GM21423 (cell line): ENCODE results near the gene KCNMA1.

ENCODE experiments used
- ATAC-seq: cut with Tn5 transposase; IDR thresholded peaks from one replicate; pipeline ENCODE4 v1.9.1; 2021; ENCODE audit warnings: mild to moderate bottlenecking, moderate library complexity; ENCODE audit not compliant: unreplicated experiment

KCNMA1 gene

DNA sequence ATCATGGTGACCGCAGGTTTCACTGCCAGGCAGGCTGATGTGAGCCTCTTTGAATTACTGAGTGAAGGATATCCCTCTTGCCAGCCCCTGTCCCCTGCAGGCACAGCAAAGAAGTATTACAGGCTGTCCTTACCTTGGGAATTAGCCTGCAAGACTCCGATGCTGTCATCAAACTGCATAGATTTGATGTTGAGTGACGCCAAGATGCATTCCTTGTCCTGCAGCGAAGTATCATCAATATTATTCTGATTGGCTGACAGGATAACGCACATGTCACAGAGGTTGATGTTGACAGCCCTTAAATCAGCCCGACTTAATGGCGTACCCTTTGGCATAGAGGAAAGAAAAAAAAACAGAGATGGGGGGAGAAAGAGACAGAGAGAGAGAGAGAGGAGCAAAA, 693.0 kb downstream of the KCNMA1 start:
- no peak for ATAC-seq

DNA sequence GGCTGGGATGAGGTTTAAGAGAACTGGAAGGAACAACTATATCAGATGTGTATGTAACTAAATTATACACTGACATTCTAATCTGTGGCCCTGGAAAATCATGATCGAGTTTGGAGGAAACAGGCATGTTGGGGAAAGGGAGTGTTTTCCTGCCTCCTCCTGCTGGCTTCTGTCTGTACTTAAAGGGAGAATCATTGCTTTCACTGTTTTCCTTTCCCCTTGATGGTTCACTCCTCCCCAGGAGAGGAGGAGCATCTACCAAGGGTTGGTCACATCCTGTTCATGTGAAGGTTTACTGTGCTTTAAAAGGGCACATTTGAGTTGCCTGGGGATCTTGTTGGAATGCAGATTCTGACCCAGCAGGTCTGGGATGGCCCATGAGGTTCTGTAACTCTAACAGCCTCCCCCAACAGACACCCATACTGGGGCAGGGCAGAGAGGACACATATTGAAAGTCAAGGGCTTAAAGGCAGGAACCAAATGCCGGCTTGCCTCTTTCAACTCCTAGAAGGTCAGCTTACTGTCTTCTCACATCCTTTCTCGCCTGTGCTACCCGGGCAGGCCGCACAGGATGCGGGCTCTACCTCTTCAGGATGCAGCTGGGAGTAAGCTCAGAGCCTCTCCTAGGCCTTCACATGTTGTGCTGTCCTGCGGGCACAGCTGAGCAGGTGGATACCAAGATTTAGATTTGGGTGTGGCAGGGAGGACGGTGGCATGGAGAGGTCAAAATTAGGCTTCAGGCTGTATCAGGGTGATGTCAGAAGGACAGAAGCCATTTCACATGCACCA, 694.8 kb downstream of the KCNMA1 start:
- ATAC-seq, result no peak

DNA sequence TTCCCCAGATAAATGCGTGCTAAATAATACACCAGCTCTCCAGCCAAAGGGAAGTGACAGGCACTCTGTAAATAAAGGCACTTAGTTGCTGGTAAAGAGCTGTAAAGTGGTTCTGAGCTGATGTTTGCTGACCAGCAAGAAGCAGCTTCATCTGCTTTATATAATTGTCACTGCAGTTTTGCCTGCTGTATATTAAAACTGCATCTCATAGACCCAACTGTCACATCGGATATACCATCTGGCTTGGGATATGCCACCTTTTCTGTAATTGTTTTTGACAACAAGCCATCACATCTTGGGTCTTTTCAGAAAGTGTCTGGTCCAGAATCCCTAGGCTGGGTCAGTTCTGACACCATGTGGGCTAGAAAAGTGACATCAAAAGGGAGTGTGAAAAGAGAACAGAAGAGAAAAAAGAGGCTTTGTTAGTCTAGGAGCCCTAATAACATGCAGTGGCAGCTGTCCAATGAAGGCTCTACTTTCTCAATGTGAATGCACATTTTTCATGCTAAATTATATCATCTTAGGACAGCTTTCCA, 697.6 kb downstream of the KCNMA1 start:
- ATAC-seq, result no peak

DNA sequence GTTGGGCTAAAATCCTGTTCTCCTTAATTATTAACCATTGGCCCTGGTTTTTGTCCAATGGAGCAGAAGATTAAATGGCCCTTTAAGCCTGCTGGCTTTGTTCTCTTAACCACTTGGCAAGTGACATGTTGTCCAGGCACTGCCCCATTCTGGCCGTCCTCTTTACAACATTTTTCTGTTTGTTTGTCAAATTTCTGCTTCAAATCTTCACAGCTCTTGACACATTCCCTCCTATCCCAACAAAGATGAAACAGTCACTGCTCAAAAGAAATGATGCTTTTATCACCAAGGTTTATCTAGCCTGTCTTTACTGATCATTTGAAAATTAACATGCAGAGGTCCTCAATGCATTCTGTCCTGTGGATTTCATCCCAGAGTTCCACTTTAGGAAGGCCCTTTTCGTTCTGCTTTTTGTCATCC, 700.4 kb downstream of the KCNMA1 start:
- ATAC-seq, result no peak

DNA sequence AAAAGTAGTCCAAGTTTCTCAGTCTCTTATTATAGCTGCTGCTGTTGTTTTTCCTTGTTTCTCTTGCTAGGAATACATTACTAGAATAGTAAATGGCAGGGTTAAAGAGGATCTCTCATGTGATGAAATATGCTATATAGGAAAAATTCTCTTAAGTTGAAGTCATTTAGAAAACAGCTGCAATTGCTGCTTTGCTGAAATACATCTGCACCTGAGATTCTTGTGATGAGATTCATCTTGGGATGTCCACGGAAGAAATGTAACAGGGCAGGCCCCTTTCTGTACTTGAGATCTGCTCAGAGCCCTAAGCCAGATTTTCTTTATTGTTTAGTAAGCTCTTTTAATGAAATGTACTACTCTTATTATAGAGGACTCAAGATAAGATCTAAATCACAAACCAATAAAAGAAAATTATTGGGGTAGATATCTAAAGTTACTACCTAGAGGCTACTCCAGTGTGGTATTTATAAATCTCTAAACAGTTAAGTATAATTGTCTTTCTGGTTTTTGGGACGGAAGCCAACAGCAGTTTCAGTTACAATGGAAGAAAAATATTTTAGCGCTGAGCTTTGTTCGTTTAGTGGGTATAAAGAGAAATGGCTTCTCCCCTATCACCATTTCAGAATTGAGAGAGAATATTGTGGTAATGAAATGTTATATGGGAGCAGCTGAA, 701.5 kb downstream of the KCNMA1 start:
- ATAC-seq, result no peak

DNA sequence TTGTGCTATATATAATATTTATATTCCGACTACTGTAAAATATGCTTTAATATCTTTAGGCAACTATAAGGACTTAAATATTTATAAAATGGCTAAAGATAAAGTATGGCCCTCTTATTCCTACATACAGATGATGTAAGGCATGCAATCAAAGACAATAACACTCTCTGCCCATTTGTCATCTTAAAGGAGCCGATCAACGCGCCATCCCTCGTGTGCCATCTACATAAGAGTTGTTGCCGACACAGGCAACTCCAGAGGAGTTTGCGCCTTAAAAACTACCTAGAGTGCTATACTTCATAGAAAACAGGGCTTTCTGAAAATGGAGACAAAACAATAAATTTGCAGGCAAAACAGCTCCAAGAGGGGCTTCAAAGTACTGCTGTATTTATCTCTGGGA, 709.0 kb downstream of the KCNMA1 start:
- no peak for ATAC-seq

DNA sequence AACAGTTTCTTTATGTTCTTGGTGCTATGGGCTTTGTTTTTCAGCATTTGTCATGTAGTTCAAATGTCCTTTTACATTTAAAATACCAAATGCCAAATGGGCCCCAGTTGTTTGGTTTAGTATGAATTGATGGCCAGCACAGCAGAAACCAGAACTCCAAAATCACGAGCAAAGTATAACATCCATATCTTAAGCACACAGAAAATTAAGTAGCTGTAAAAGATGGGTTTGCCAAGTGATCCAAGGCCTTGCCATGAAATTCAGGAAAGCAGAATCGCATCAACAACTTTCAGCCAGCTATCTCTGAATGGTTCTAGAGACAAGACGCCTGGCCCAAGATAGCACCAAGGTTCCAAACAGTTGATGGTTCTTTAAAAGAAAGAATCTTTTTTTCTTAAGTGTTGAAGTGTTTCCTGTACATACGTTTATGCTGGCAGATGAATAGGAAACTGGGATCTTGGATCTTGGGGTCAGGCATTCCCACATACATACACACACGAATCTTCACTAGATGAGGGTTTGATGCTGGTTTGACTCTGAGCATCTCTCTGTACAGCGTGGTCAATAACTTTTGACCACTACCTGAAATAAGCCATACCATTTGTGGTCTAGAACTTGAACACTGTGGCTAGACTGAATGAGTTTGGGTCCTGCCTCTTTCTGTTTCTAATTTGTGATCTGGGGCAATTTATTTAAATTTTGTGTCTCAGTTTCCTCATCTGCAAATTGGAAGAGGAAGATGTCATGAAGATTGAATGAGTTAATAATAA, 711.8 kb downstream of the KCNMA1 start:
- ATAC-seq, result no peak

DNA sequence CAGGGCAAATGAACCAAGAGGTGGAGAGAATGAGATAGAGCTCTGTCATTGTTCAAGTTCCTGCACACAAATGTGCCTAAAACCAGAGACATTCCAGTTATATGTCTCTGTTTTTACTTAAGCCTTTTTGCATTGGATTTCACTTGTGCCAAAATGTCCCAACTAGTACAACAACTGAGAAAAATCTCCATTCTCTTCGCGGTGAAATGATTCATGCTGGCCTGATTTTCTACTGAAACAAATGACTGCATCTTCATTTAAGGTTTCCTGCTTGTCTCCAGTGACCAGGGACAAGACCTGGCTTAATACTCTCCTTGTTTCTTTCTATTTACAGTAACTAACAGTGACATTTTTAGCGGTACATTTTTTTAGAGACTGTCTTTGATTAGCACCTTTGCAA, 714.9 kb downstream of the KCNMA1 start:
- no peak for ATAC-seq

DNA sequence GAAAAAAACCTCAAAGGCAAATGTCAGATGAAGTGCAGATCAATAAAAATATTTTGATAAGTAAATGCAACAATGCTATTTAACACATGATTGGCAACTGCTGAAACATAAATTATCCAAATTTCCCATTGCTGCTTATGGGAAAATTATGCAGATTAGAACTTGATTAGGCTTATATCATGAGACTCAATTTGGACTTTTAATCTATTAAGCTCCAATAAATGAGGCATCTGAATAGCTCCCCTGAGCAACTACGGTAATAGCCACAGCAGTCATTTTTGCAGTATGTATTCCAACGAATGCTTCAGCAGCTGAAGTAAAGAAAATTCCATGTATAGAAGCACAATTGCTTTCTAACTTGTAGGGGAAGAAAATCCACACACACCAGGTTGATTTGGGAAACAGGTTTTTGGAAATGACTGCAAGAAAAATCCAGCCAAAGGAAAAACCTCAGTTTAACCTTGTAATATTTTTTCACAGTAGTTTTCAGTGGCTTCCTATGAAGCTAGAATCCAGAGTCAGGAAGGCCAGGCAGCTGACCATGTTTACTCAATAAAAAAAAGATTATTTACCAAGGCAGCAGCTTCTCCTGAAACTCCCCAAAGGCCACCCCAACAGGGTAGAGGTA, 716.1 kb downstream of the KCNMA1 start:
- no peak for ATAC-seq

DNA sequence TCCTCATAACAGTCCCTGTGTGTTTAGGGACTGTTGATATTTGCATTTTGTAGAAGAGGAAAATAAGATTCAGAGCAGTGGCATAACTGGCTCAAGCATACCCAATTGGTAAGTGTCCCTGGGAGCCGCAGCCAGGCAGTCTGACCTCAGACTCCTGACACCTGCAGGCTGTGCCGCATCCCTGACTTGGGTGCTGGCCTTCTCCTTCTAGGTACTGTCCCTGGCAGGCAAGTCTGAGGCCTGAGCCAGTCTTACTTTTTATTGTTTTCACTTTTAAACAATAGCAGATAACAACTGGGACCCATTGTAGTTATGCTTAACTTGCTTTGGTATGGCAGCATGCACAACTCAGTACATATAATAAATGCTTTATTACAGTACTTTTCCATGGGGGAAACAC, 717.0 kb downstream of the KCNMA1 start:
- no peak for ATAC-seq

DNA sequence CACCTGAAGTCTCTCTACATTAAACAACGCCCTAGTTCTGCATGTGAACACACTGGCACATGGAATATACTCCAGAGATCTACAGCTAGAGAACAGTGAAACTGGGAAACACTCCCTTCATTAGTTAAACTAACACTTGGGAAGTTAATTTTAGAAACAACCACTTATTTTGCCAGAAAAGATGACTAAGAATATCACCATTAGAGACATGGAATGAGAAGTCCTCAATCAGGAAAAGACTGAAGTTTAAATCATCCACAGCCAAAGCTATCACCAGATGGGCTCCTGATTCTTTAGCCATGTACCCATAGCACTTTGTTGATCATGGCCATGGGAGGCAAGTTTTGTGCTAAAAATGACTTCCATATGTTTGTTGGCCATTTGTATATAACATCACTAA, 719.5 kb downstream of the KCNMA1 start:
- no peak for ATAC-seq

DNA sequence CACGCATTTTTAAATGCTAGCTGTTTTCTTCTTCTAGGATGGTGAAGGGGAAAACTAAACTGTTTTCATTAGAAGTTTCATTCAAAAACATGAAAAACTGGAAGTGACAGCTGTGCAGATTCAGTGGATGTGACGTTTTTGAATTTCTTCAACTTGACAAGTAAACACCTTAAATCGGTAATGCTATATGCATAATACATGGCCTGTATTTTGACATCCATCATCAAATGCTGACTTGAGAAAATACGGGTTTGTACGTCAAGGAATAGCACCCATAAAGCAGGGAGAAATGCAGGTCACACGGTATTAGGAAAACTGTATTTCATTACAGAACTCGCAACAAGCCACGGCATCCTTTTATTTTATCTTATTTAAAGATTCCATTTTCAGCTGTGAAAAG, 720.5 kb downstream of the KCNMA1 start:
- ATAC-seq, result no peak

DNA sequence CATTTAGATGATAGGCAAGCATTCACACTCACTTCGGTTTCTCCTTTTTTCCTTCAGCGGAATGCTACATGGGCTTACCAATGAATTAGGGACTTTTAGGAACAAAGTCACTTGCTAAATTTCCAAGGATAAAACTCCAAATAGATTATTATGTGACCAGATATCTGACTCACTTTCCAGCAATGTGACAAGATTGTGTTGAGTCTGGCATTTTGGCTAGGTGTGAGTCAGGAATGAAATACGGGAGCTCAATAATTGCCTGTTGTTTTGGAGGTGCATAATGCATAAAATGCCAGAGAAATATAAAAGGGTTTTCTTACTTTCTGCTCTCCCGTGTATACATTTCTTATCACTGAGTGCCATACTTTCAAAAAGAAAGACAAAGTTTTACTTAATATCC, 721.1 kb downstream of the KCNMA1 start:
- ATAC-seq, result no peak

DNA sequence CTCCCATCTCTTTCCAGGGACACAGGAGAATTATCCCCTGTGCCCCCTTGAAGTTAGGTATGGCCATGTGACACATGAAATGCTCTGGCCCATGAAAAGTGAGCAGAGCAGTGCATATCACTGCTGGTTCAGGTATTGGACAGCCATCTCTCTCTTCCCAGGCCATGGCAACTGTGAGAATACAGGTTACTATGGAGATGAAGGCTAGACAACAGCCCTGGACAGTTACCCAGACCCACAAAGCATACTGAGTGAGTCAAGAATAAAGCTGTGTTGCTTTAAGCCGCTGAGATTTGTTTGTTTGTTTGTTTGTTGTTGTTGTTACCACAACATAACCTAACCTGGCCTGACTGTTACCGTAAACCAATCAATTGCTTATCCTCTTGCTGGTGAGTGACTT, 722.3 kb downstream of the KCNMA1 start:
- ATAC-seq, result no peak

DNA sequence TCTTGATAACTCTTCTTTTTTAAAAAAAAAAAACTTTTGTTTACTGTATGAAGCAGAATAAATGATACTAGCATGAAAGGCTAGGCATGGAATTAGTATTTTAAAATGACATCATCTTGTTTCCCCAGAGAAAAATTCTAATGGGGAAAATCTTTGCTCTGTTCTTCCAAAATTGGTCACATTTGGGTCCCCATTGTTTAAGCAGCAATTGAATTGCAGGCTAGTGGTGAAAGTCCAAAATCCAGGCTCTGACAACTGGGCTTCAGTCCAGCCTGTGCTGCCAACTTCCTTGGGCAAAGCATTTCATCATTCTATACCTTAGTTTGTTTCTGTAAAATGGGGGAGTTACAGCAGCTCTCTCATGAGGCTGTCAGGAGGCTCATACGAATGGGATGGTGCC, 726.4 kb downstream of the KCNMA1 start:
- no peak for ATAC-seq

DNA sequence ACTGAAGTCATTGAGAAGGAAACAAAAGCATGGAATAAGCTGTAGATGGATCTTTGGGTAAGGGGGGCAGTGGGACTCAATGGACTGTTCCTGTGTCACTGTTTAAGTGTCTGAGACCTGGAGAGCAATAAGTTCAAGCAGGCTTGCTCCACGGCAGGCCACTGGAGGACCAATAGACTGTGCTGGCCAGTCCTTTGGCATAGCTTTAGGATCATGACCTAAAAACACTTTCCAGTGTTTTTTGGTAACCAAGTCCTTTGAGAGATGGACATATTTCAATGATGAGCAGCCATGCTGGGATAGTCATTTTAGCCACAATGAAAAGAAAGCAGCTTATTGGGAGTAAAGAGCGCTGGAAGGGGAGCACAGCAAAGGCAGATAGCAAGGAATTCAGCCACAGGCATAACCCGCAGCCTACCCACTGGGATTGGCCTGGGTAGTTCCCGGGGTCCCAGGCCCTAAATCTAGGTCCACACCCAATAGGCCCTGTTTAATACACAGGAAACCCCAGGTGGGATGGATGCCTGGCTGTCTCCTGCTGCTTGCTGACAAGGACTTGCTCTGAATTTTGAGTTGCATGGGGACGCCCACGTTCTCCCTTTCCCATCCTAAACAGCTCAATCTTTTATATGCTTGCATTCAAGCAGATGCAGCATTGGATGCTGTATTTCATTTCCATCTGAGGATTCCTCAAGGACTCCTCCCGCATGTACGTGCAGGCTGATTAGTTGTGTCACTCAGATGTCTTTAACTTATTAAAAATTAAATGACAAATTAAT, 727.2 kb downstream of the KCNMA1 start:
- no peak for ATAC-seq

DNA sequence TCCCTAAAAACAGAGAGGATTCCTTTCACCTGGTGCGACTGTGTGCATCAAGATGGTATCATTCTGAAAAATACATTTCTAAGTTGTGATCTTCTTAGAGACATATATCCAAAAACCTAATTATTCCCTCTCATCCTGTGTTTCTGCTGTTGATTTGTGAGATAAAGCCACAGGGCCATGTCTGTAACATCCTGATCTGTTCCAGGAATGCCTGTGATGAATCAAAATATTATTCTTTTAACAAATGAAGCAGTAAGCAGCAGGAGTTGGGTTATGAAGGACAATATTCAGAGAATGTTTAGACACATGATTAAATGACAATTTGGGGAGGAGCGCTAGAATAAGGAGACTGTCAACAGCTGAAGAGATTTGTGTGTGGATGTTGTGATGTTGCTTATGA, 731.4 kb downstream of the KCNMA1 start:
- ATAC-seq, result no peak

DNA sequence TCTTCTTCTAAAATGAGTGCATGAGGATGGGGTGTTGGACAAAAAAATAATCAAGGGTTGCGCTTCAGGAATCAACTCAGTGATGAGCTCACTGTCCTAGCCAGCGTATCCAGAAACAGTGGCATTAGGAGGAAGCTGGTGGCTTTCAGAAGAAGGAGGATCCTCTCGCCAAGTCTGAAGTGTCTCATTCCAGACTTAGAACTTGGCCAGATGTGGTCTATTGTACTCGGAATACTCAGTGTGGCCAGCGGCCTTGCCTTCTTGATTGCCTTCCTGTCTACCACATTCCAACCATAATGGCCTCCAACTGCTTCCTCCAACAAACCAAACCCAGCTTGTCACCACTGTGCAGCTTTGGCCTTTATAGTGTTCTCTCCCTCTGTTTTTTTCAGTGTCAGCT, 732.4 kb downstream of the KCNMA1 start:
- no peak for ATAC-seq

DNA sequence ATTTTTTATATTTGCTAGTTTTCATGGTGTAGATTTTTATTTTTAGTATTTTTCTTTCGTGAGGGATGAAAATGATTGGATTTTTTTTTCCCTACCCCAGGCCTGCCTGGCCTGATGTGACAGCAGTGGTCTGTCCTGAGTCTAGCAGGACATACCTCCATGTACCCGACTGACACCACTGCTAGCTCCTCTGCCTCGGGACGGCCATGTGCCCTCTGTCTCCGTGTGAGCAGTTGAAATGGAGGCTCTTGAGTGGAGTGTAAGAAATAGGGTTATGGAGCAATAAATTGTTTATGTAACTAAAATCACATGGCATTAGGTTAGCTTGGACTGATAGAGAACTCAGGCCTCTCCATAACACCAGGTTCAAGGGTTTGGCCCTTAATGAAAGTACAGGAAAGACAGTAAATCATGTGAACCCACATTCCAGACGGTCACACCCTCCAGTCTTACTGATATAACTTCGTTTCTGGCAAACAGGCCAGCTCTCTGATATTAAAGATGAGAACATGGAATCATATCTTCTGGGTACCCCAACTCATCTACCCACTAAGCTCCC, 734.1 kb downstream of the KCNMA1 start:
- no peak for ATAC-seq

DNA sequence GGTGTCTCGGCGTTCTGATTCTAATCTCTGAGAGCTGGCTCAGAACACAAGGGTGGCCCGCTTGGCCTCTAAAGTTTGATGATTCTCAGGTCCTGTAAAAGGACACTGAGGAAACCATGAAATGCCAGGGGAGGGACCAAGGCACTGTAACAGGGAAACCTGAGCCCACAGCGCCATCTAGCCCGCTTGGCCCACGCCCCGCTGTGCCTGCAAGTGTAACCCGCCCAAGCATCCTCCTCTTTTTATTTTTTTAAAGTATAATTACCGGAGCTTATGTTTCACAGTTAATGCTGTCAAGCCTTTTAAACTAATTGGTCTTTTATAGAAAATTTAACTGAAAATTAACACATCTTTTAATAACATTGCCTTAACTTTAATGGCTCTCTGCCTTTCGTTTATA, 734.7 kb downstream of the KCNMA1 start:
- no peak for ATAC-seq
